ENCODE measurements around the gene PRKD2. TPM values are rescaled to one million over a fixed set of nuclear protein-coding genes. Genes with fewer than 3 reads are reported as not detected.
A peak's percentile ranks its signal among the peaks of the same experiment; 100 is the strongest.

The PRKD2 gene
- total RNA-seq, 1 donor from 2014 or later = 58.9 TPM

DNA sequence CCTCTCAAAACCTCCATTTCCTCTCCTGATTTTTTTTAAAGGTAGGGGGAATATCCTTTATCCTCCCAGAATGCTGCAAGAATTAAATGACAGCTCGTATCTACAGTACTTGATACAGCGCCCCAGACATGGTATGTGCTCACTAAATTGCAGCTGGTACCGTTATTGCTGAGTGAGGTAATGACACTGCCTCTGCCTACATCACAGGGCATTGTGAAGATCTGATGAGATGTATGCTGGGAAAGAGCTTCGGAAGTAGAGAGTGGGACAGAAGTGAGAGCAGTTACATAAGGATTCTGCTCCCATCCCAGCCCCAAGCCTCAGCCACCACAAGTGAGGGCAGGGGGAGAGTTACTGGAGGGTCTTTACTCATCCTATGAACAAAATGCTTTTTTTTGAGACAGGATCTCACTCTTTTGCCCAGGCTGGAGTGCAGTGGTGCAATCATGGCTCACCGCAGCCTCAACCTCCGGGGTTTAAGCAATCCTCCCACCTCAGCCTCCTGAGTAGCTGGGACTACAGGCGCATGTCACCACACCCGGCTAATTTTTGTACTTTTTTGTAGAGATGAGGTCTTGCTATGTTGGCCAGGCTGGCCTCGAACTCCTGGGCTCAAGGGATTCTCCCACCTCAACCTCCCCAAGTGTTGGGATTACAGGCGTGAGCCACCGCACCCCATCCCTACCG is 27.2 kb upstream of the PRKD2 start:
- Histone ChIP-seq H3K27ac (no peak overlapping the region), H3K9me3 (no peaks in the 10 kb centered on the region), H3K27me3 (no peaks in the 10 kb centered on the region), H3K4me1 (peaks cover 36% of the 10 kb centered on the region), H3K4me3 (no peak overlapping the region), H3K36me3 (no peaks in the 10 kb centered on the region)
- ATAC-seq (no peak), DNase-seq (no peak)
- TF ChIP-seq, protein P1, sequence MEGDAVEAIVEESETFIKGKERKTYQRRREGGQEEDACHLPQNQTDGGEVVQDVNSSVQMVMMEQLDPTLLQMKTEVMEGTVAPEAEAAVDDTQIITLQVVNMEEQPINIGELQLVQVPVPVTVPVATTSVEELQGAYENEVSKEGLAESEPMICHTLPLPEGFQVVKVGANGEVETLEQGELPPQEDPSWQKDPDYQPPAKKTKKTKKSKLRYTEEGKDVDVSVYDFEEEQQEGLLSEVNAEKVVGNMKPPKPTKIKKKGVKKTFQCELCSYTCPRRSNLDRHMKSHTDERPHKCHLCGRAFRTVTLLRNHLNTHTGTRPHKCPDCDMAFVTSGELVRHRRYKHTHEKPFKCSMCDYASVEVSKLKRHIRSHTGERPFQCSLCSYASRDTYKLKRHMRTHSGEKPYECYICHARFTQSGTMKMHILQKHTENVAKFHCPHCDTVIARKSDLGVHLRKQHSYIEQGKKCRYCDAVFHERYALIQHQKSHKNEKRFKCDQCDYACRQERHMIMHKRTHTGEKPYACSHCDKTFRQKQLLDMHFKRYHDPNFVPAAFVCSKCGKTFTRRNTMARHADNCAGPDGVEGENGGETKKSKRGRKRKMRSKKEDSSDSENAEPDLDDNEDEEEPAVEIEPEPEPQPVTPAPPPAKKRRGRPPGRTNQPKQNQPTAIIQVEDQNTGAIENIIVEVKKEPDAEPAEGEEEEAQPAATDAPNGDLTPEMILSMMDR (IDR thresholded peaks at IDR 0.05) = no peak
- intact Hi-C loops (cut with DNase I) = no loop called here

DNA sequence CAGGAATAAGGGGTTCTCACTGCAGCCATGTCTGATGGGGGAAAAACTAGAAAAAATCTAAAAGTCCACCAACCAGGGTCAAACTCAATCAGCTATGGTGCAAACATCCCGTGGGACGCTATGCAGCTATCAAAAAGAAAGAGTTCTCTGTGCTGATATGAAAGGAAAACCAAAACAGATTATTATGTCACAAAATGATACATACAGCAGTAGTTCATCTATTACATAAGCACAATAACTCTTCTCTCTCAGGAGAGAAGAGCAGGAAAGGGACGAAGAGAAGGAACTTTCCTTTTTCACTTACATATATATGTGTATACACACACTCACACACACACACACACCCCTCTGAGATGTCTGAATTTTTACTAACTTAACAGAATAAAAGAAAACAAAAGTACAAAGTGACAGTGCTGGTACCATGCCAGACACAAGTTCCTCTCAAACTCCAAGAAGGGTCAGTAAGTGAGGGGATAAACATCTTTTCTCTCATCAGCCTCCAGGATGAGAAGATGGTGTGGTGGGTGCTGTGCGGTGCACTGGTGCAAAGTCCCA is 26.1 kb upstream of the PRKD2 start:
- Histone ChIP-seq H3K27ac (no peak overlapping the region), H3K4me1 (peaks cover 46% of the 10 kb centered on the region), H3K27me3 (no peaks in the 10 kb centered on the region), H3K9me3 (no peaks in the 10 kb centered on the region), H3K4me3 (no peak overlapping the region), H3K36me3 (peaks cover 7% of the 10 kb centered on the region)
- ATAC-seq = no peak
- intact Hi-C loops (cut with DNase I) = no loop called here
- TF ChIP-seq, protein P1 (IDR thresholded peaks at IDR 0.05) = no peak
- no peak for DNase-seq

DNA sequence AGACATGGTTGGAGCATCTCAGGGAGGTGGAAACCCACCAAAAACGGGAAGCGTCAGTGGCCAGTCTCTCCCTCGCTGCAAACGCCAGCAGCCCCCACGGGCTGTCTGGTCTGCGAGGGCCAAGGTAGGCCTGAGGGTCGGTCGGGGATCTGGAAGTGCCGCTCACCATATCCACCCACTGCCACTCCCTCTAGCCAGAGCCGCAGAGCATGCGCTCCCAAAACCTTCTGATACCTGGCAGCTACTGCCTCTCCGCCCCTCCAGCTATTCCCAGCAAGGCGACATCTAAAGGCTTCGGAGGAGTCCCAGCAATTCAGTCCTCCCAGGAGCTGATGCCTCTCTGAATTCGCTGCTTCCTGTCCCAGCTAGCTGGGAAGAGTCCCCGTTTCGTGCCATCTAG is 24.5 kb upstream of the PRKD2 start:
- Histone ChIP-seq H3K36me3 (peaks cover 22% of the 10 kb centered on the region), H3K9me3 (no peaks in the 10 kb centered on the region), H3K4me3 (no peak overlapping the region), H3K27ac (no peak overlapping the region), H3K4me1 (peaks cover 48% of the 10 kb centered on the region), H3K27me3 (no peaks in the 10 kb centered on the region)
- DNase-seq = no peak
- no peak for ATAC-seq
- TF ChIP-seq, protein P1 (IDR thresholded peaks at IDR 0.05) = no peak
- intact Hi-C loops (cut with DNase I) = no loop called here

DNA sequence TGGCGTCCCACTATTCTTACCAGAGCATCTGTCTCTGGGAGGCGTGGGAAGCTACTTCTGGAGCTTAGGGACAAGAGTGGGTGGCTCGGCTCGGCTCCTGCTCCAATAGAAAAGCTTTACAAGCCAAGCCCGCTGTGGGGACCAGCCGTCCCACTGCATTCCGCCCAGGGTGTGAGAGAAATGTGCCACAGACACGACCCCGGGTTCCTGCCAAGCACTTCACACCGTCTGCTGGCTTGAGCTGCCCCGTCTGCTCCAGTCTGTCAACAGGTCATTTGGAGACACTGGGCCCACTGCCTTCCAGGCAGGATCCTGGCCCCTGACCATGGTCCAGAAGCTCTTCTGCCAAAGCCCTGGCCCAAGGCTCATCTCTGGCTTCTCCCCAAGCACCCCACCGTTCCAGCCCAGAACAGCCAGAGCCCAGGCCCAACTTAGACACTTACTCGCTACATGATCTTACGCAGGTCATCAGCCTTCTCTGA is 22.4 kb upstream of the PRKD2 start:
- ATAC-seq (peak; percentile 60), DNase-seq (peak; percentile 70)
- Histone ChIP-seq H3K27ac (peak overlapping the region; percentile 55), H3K4me3 (no peak overlapping the region), H3K9me3 (no peaks in the 10 kb centered on the region), H3K36me3 (peaks cover 42% of the 10 kb centered on the region), H3K27me3 (no peaks in the 10 kb centered on the region), H3K4me1 (peaks cover 47% of the 10 kb centered on the region)
- intact Hi-C loops (cut with DNase I) = no loop called here
- TF ChIP-seq, protein P1 (IDR thresholded peaks at IDR 0.05) = no peak

- H3K4me1 ChIP-seq = peaks cover 37% of the 10 kb centered on the region
- intact Hi-C loops (cut with DNase I) = no loop called here
- H3K27me3 ChIP-seq = no peaks in the 10 kb centered on the region
- peak overlapping the region; percentile 55 for H3K27ac ChIP-seq
- H3K9me3 ChIP-seq = no peaks in the 10 kb centered on the region
- DNase-seq (peak; percentile 57), ATAC-seq (no peak)
- H3K4me3 ChIP-seq = no peak overlapping the region
- TF ChIP-seq, protein P1 (IDR thresholded peaks at IDR 0.05) = no peak
- peaks cover 58% of the 10 kb centered on the region for H3K36me3 ChIP-seq
Measured at GRCh38 chr19:46737761-46738171, 20.9 kb upstream of the PRKD2 start.

All from upper lobe of right lung (tissue), 1 donor.